NCI-H82 treated with DMSO at 0.1 percent for 48 hours (cell line): ENCODE data around the gene ADK.
"Not testable (repeated sequence)": the region's sequence is repeated elsewhere in the genome, so short reads cannot be mapped to it uniquely, and the experiment has no call there.

ENCODE experiments used
- DNase-seq: peaks from one replicate; lab custom pipeline; 2025; ENCODE audit not compliant: unreplicated experiment; lab: John Stamatoyannopoulos, UW

Gene ADK

GRCh38 chr10:74474022-74474713, 323.1 kb downstream of the ADK start:
- no peak for DNase-seq

GRCh38 chr10:74476162-74476706, 325.2 kb downstream of the ADK start:
- DNase-seq, result not testable (repeated sequence)

GRCh38 chr10:74480778-74481177, 329.8 kb downstream of the ADK start:
- DNase-seq, result no peak

- no peak for DNase-seq
Observed at GRCh38 chr10:74483356-74483755, 332.3 kb downstream of the ADK start.

GRCh38 chr10:74485283-74485682, 334.3 kb downstream of the ADK start:
- no peak for DNase-seq

GRCh38 chr10:74486659-74487058, 335.6 kb downstream of the ADK start:
- no peak for DNase-seq

- DNase-seq, result no peak
Observed at GRCh38 chr10:74488907-74489306, 337.9 kb downstream of the ADK start.

- no peak for DNase-seq
Observed at GRCh38 chr10:74490551-74490950, 339.5 kb downstream of the ADK start.

GRCh38 chr10:74491014-74491413, 340.0 kb downstream of the ADK start:
- no peak for DNase-seq

- DNase-seq, result not testable (repeated sequence)
Observed at GRCh38 chr10:74496276-74496675, 345.3 kb downstream of the ADK start.

- not testable (repeated sequence) for DNase-seq
Observed at GRCh38 chr10:74498664-74499063, 347.6 kb downstream of the ADK start.

GRCh38 chr10:74500026-74500704, 349.1 kb downstream of the ADK start:
- no peak for DNase-seq

- no peak for DNase-seq
Observed at GRCh38 chr10:74500816-74501215, 349.8 kb downstream of the ADK start.

GRCh38 chr10:74502963-74503608, 352.1 kb downstream of the ADK start:
- DNase-seq, result peak; percentile 55

- no peak for DNase-seq
Observed at GRCh38 chr10:74507951-74508350, 356.9 kb downstream of the ADK start.

GRCh38 chr10:74510594-74510993, 359.6 kb downstream of the ADK start:
- DNase-seq, result no peak

GRCh38 chr10:74511051-74511450, 360.0 kb downstream of the ADK start:
- DNase-seq, result no peak

GRCh38 chr10:74514322-74514721, 363.3 kb downstream of the ADK start:
- DNase-seq, result no peak

- no peak for DNase-seq
Observed at GRCh38 chr10:74518061-74518460, 367.0 kb downstream of the ADK start.

- DNase-seq, result no peak
Observed at GRCh38 chr10:74521526-74521925, 370.5 kb downstream of the ADK start.

GRCh38 chr10:74523199-74523598, 372.2 kb downstream of the ADK start:
- DNase-seq, result no peak

- no peak for DNase-seq
Observed at GRCh38 chr10:74525885-74526284, 374.9 kb downstream of the ADK start.
